ENCODE results near the gene BEX1.
"Not testable (repeated sequence)": the region's sequence is repeated elsewhere in the genome, so short reads cannot be mapped to it uniquely, and the experiment has no call there.

The BEX1 gene

GRCh38 chrX:103063918-103064434 is at the start of gene BEX1:
BEX1 (minus strand) TSS chrX:103064171; CDS start chrX:103063274, 897 bp downstream.
- TF ChIP-seq CTCF (IDR thresholded peaks at IDR 0.05; ENCODE audit: low read depth, low read length, missing control alignments), result no peak
- peak; percentile 9 for DNase-seq (ENCODE audit: low read depth)
- in situ Hi-C loops (cut with HindIII; ENCODE audit: low sequenced_read_pairs), result no loop called here
- peak within 1 kb of the TSS; percentile 47 for H3K4me3 ChIP-seq (ENCODE audit: low read depth, low read length)

GRCh38 chrX:103109497-103109896 is 45.5 kb upstream of the BEX1 start:
- in situ Hi-C loops (cut with HindIII; ENCODE audit: low sequenced_read_pairs); DNase-seq (ENCODE audit: low read depth); H3K4me3 ChIP-seq (ENCODE audit: low read depth, low read length): not testable (repeated sequence)

GRCh38 chrX:103107836-103108235 is 43.9 kb upstream of the BEX1 start:
- TF ChIP-seq CTCF (IDR thresholded peaks at IDR 0.05; ENCODE audit: low read depth, low read length, missing control alignments), result no peak
- in situ Hi-C loops (cut with HindIII; ENCODE audit: low sequenced_read_pairs), result no loop called here
- DNase-seq (ENCODE audit: low read depth), result no peak
- H3K4me3 ChIP-seq (ENCODE audit: low read depth, low read length), result no peak overlapping the region

GRCh38 chrX:103107227-103107737 is 43.3 kb upstream of the BEX1 start:
- DNase-seq (ENCODE audit: low read depth); in situ Hi-C loops (cut with HindIII; ENCODE audit: low sequenced_read_pairs); H3K4me3 ChIP-seq (ENCODE audit: low read depth, low read length): not testable (repeated sequence)

- DNase-seq (ENCODE audit: low read depth); in situ Hi-C loops (cut with HindIII; ENCODE audit: low sequenced_read_pairs): not testable (repeated sequence)
These were observed 40.4 kb upstream of the BEX1 start for GRCh38 chrX:103104370-103104769.

GRCh38 chrX:103103866-103104265 is 39.9 kb upstream of the BEX1 start:
- H3K4me3 ChIP-seq (ENCODE audit: low read depth, low read length); DNase-seq (ENCODE audit: low read depth); in situ Hi-C loops (cut with HindIII; ENCODE audit: low sequenced_read_pairs): not testable (repeated sequence)

More at GRCh38 chrX:103104370-103104769, 40.4 kb upstream of the BEX1 start:
- not testable (repeated sequence) for H3K4me3 ChIP-seq (ENCODE audit: low read depth, low read length)

- in situ Hi-C loops (cut with HindIII; ENCODE audit: low sequenced_read_pairs), result no loop called here
- H3K4me3 ChIP-seq (ENCODE audit: low read depth, low read length), result no peak overlapping the region
- no peak for TF ChIP-seq CTCF (IDR thresholded peaks at IDR 0.05; ENCODE audit: low read depth, low read length, missing control alignments)
- no peak for DNase-seq (ENCODE audit: low read depth)
These were observed 37.5 kb upstream of the BEX1 start for GRCh38 chrX:103101299-103102042.

GRCh38 chrX:103100484-103100883 is 36.5 kb upstream of the BEX1 start:
- TF ChIP-seq CTCF (IDR thresholded peaks at IDR 0.05; ENCODE audit: low read depth, low read length, missing control alignments), result no peak
- in situ Hi-C loops (cut with HindIII; ENCODE audit: low sequenced_read_pairs), result no loop called here
- H3K4me3 ChIP-seq (ENCODE audit: low read depth, low read length), result no peak overlapping the region
- DNase-seq (ENCODE audit: low read depth), result no peak

Data from astrocyte of the cerebellum (primary cell).